ENCODE results near the gene MAGEA9B. TPM values are rescaled to one million over a fixed set of nuclear protein-coding genes. Genes with fewer than 3 reads are reported as not detected.
"Not testable (repeated sequence)": the region's sequence is repeated elsewhere in the genome, so short reads cannot be mapped to it uniquely, and the experiment has no call there.

The MAGEA9B gene, protein sequence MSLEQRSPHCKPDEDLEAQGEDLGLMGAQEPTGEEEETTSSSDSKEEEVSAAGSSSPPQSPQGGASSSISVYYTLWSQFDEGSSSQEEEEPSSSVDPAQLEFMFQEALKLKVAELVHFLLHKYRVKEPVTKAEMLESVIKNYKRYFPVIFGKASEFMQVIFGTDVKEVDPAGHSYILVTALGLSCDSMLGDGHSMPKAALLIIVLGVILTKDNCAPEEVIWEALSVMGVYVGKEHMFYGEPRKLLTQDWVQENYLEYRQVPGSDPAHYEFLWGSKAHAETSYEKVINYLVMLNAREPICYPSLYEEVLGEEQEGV
- total RNA-seq (2012; rRNA removed): not detected in 2 replicates
- polyA plus RNA-seq (2012; rRNA removed): not detected in 2 replicates
- not detected in 2 replicates for polyA plus RNA-seq (2012; cell fraction: cytosol; rRNA removed)
- not detected in 2 replicates for polyA plus RNA-seq (2012; cell fraction: nucleus; rRNA removed; ENCODE audit: low replicate concordance)
- not detected for Bru-seq, nascent RNA
- BruChase-seq, experiment 1, labeled RNA remaining after a 6-hour chase: not detected
- not detected for BruChase-seq, experiment 2, labeled RNA remaining after a 2-hour chase
- long read RNA-seq: 0 reads

GRCh38 chrX:149587359-149587758 is at the start of gene MAGEA9B:
Gene MAGEA9B, minus strand, starts transcription at chrX:149587459. Its CDS starts 4,280 bp downstream, at chrX:149583179.
- H4K20me1 ChIP-seq (ENCODE audit: insufficient read depth, low read length); CTCF ChIA-PET; H2AFZ ChIP-seq (replicated peaks; ENCODE audit: low read length, poor library complexity); H2BK5ac ChIP-seq (ENCODE audit: low read depth, low read length, poor library complexity, severe bottlenecking); H2BK15ac ChIP-seq (ENCODE audit: low read depth, low read length); H2AK5ac ChIP-seq (ENCODE audit: low read depth, low read length); H3K9me3 ChIP-seq (ENCODE audit: control insufficient read depth, insufficient read depth, low read length); BruUV-seq (replicated peaks); H3K18ac ChIP-seq (ENCODE audit: low read depth, low read length); H3K9ac ChIP-seq (ENCODE audit: low read depth, low read length); H4K8ac ChIP-seq (ENCODE audit: low read depth in 2 of 2, low read length in 2 of 2); H3K4me2 ChIP-seq (ENCODE audit: low read depth, low read length); H3K9me1 ChIP-seq (ENCODE audit: insufficient read depth, low read length); H3K27me3 ChIP-seq (ENCODE audit: control insufficient read depth, insufficient read depth, low read length); H2BK20ac ChIP-seq (ENCODE audit: low read depth, low read length); DNase-seq; POLR2A ChIA-PET (ENCODE audit: unreplicated experiment); intact Hi-C loops (cut with micrococcal nuclease); H2AK9ac ChIP-seq (replicated peaks; ENCODE audit: low read depth, low read length, poor library complexity); H4K91ac ChIP-seq (ENCODE audit: insufficient read depth, low read depth, low read length); ATAC-seq (ENCODE audit: low read depth); H3K27ac ChIP-seq (ENCODE audit: insufficient read depth, low read length); H3K4ac ChIP-seq (ENCODE audit: low read depth, low read length); H3K56ac ChIP-seq (ENCODE audit: extremely low read depth, insufficient read depth, low read length); H3K4me3 ChIP-seq (ENCODE audit: insufficient read depth, low read depth, low read length); dilution Hi-C loops (cut with HindIII; ENCODE audit: low sequenced_read_pairs, unreplicated experiment); H3K36me3 ChIP-seq (ENCODE audit: control insufficient read depth, insufficient read depth, low read length); in situ Hi-C loops (cut with MboI; ENCODE audit: low sequenced_read_pairs); H3K23ac ChIP-seq (ENCODE audit: low read depth, low read length); H3K4me1 ChIP-seq (ENCODE audit: control insufficient read depth, insufficient read depth, low read length); H4K5ac ChIP-seq (ENCODE audit: low read depth, low read length); H2BK120ac ChIP-seq (ENCODE audit: low read depth, low read length); H3K14ac ChIP-seq (replicated peaks; ENCODE audit: low read depth, low read length); H3K79me1 ChIP-seq (ENCODE audit: low read depth in 1 of 2, low read length in 2 of 2): not testable (repeated sequence)
- no CpG with 5 or more reads among the region's 12 CpGs for WGBS, 2 experiments (ENCODE audit: extremely low coverage in 2 of 2, insufficient read length in 1 of 2)
